Heart left ventricle (tissue), 16 donors: ENCODE results near the gene PLCXD1. TPM values are rescaled to one million over a fixed set of nuclear protein-coding genes. Genes with fewer than 3 reads are reported as not detected.

ENCODE experiments used
- ATAC-seq, 4 donors: fragments of 200-7000 bp; cut with Tn5 transposase; one replicate each; pipeline ENCODE4 v1.9.1; 2020 to 2022; ENCODE audit warnings: moderate library complexity in 4 of 4, mild to moderate bottlenecking in 3 of 4, moderate number of reproducible peaks in 1 of 4
- DNase-seq, 5 donors: peaks; one replicate each; pipeline ENCODE4 v3.0.0-alpha.2; 2020
- H3K27ac ChIP-seq, 12 donors: fragments of 200-600 bp; sonication (generic) in 4 of 12; one replicate each; pipeline versions ENCODE4 v1.5.0 to v1.8.0; 2016 to 2022; ENCODE audit warnings: mild to moderate bottlenecking in 2 of 12
- H3K27me3 ChIP-seq, 9 donors: fragments of 200-600 bp; sonication (generic) in 2 of 9; one replicate each; pipeline versions ENCODE4 v1.5.1 to v1.8.0; 2016 to 2022; ENCODE audit warnings: mild to moderate bottlenecking in 3 of 9
- H3K36me3 ChIP-seq, 9 donors: fragments of 200-600 bp; sonication (generic) in 2 of 9; one replicate each; pipeline versions ENCODE4 v1.5.0 to v1.8.0; 2018 to 2022; ENCODE audit warnings: mild to moderate bottlenecking in 2 of 9
- H3K4me1 ChIP-seq, 12 donors: fragments of 200-600 bp; sonication (generic) in 4 of 12; one replicate each; pipeline versions ENCODE4 v1.5.0 to v1.8.0; 2016 to 2022; ENCODE audit warnings: mild to moderate bottlenecking in 3 of 12
- H3K4me3 ChIP-seq, 12 donors: fragments of 200-600 bp; sonication (generic) in 4 of 12; one replicate each; pipeline versions ENCODE4 v1.5.0 to v1.8.0; 2017 to 2022; ENCODE audit warnings: mild to moderate bottlenecking in 9 of 12, moderate library complexity in 4 of 12
- H3K9me3 ChIP-seq, 12 donors: fragments of 200-600 bp; sonication (generic) in 4 of 12; one replicate each; pipeline versions ENCODE4 v1.5.0 to v1.8.0; 2016 to 2022; ENCODE audit warnings: mild to moderate bottlenecking in 1 of 12
- CTCF ChIP-seq, 12 donors: fragments of 200-600 bp; sonication (generic) in 4 of 12; IDR thresholded peaks; one replicate each; pipeline versions ENCODE4 v1.5.0 to v1.8.0; 2018 to 2022; ENCODE audit warnings: antibody characterized with exemption in 12 of 12, mild to moderate bottlenecking in 5 of 12
- POLR2A ChIP-seq, 2 donors: fragments of 450-650 bp; IDR thresholded peaks; one replicate each; pipeline ENCODE4 v1.6.1; 2017; ENCODE audit warnings: antibody characterized with exemption in 2 of 2, mild to moderate bottlenecking in 2 of 2, moderate library complexity in 2 of 2
- WGBS, 4 donors: extraction: QIAGEN DNeasy Blood & Tissue Kit in 2 of 4; methylation state at CpG; one replicate each; pipeline versions ENCODE4 v1.1.5 to v1.1.7; 2013 to 2018; 5-methylcytosine and 5-hydroxymethylcytosine counted together
- intact Hi-C, 10 donors: fragments of 100-400 bp; cut with DNase I; formaldehyde crosslinking; loops; one replicate each; pipeline versions ENCODE4 v1.11.1 to v1.14.2; 2022
- polyA plus RNA-seq, 2 donors: library from polyadenylated mRNA; stranded (reverse); fragments of 200-250 nt; gene quantifications; one replicate each; pipeline ENCODE4 v1.2.3, GENCODE V29; 2013
- total RNA-seq, 9 donors: library from RNA; depleted of rRNA in 2 of 9; stranded (reverse); fragments of >200 nt in 2 of 9; fragmentation: NEBNext Ultra II Directional in 3 of 9; extraction: Animal tissue kit (Norgen Biotek cat#: 25700) in 3 of 9; gene quantifications; one replicate each; pipeline versions ENCODE4 v1.1.0 to v1.2.4, GENCODE V29; 2016 to 2023
- donor health status: ischemic (EF 13 %, LVEDD 7.1; RV severe dilation, severe dysfunction).
- donor health status: healthy with polysubstance abuse.
- donor health status: DM: no; HTN: yes; CAD: no.
- donor health status: DM: no; HTN: no; CAD: no.
- donor health status: ischemic (EF 25% LVEDD 6.9; RV normal size, moderate dysfunction).
- donor health status: ischemic (EF 25% LVEDD 5.7; RV mildly dilated, moderate dysfunction).
- donor health status: healthy.
- donor health status: DM: yes; HTN: yes; CAD: no.
- donor health status: ischemic (EF 35%, LVEDD 5.7; RV mildly dilated, moderate dysfunction).
- donor health status: nonischemic (EF 11% LVEDD 7.7; RV severe dilation, severe dysfunction).
- donor health status: DM: yes; HTN: yes; CAD: no.
- donor health status: PGD.
- donor health status: ischemic (EF 29% LVEDD 5.4; RV normal size, mild dysfunction).
- donor health status: nonischemic (EF 23%, LVEDD 6.1; RV moderate dilation, normal function).

The PLCXD1 gene
- total and polyA plus RNA-seq, 11 donors, result 0.81 to 27.0 (median 3.0) TPM

GRCh38 chrX:290476-291166, 9.4 kb downstream of the PLCXD1 start:
- Histone ChIP-seq H3K9me3 (no peaks in the 10 kb centered on the region), H3K36me3 (peaks cover 0 to 46% (median 10%) of the 10 kb centered on the region in 9 donors), H3K27me3 (no peaks in the 10 kb centered on the region), H3K27ac (no peak overlapping the region), H3K4me1 (no peaks in the 10 kb centered on the region), H3K4me3 (no peak overlapping the region)
- intact Hi-C loops, result no loop called here
- no peak for TF ChIP-seq POLR2A (IDR thresholded peaks at IDR 0.05)
- no peak for TF ChIP-seq CTCF (IDR thresholded peaks at IDR 0.05)
- ATAC-seq, result peak in 1 of 4 donors; percentile 17
- 94 to 97% (median 95%) methylated on average over 42 of the region's 42 CpGs for WGBS, 4 donors
- peak in 3 of 5 donors; percentile 3 to 55 (median 11) for DNase-seq

GRCh38 chrX:291411-291901, 10.3 kb downstream of the PLCXD1 start:
- H3K27ac ChIP-seq, result no peak overlapping the region
- 95 to 98% (median 96%) methylated on average over 18 to 29 of the region's 29 CpGs for WGBS, 4 donors
- TF ChIP-seq CTCF (IDR thresholded peaks at IDR 0.05), result no peak
- no peak for TF ChIP-seq POLR2A (IDR thresholded peaks at IDR 0.05)
- H3K9me3 ChIP-seq, result no peaks in the 10 kb centered on the region
- intact Hi-C loops, result no loop called here
- DNase-seq (peak in 4 of 5 donors; percentile 4 to 64 (median 15)), ATAC-seq (no peak)
- H3K4me3 ChIP-seq, result no peak overlapping the region
- peaks cover 0 to 45% (median 12%) of the 10 kb centered on the region in 9 donors for H3K36me3 ChIP-seq
- H3K27me3 ChIP-seq, result no peaks in the 10 kb centered on the region
- no peaks in the 10 kb centered on the region for H3K4me1 ChIP-seq

GRCh38 chrX:292900-293897, 12.0 kb downstream of the PLCXD1 start:
- 95 to 98% (median 97%) methylated on average over 44 to 47 of the region's 47 CpGs for WGBS, 4 donors

More at GRCh38 chrX:292900-293897, 12.0 kb downstream of the PLCXD1 start:
- Histone ChIP-seq H3K36me3 (peaks cover 0 to 44% (median 13%) of the 10 kb centered on the region in 9 donors), H3K4me1 (no peaks in the 10 kb centered on the region), H3K27me3 (no peaks in the 10 kb centered on the region), H3K27ac (no peak overlapping the region), H3K4me3 (no peak overlapping the region), H3K9me3 (no peaks in the 10 kb centered on the region)
- intact Hi-C loops, result no loop called here
- TF ChIP-seq POLR2A (IDR thresholded peaks at IDR 0.05) (no peak), CTCF (IDR thresholded peaks at IDR 0.05) (no peak)
- DNase-seq, result peak in 3 of 5 donors; percentile 3 to 38 (median 13)
- no peak for ATAC-seq
